ENCODE results near the gene SLC35F3. TPM values are rescaled to one million over a fixed set of nuclear protein-coding genes. Genes with fewer than 3 reads are reported as not detected.

The SLC35F3 gene
- total and polyA plus RNA-seq, 9 of the 15 experiments (the other 6 are each of a cell fraction or from before 2014, with no cell fraction given), result 0.04 to 0.07 (median 0.04) TPM; not detected in 6

GRCh38 chr1:234315588-234315987, 411.1 kb downstream of the SLC35F3 start:
- in situ Hi-C loops (cut with MboI) (no loop called here), intact Hi-C loops (cut with micrococcal nuclease) (loop anchor here (10.0 kb wide), 2 partner anchors 101 to 921 kb away; no protein-coding TSS in a partner anchor)
- POLR2A ChIA-PET, result no interaction called here
- H3K27me3 ChIP-seq (ENCODE audit: control insufficient read depth in 2 of 2, insufficient read depth in 2 of 2, low read length in 2 of 2), result peaks cover 61 to 72% of the 10 kb centered on the region in 2 experiments
- H3K79me2 ChIP-seq (ENCODE audit: control insufficient read depth, insufficient read depth, low read length), result no peaks in the 10 kb centered on the region
- no peak overlapping the region for H2AFZ ChIP-seq (ENCODE audit: low read depth, low read length)
- no peak overlapping the region for H3K27ac ChIP-seq (ENCODE audit: extremely low read depth, low read depth, low read length)
- DNase-seq (ENCODE audit: extremely low read depth in 1 of 4, low spot score in 3 of 4), result no peak
- H3K4me3 ChIP-seq, result no peak overlapping the region
- no peaks in the 10 kb centered on the region for H3K9me1 ChIP-seq (ENCODE audit: control insufficient read depth, insufficient read depth, low read length)
- no peaks in the 10 kb centered on the region; the same call in 1 of the 2 replicates for H4K20me1 ChIP-seq (replicated peaks; ENCODE audit: control insufficient read depth, insufficient read depth, low read length)
- FAIRE-seq, result no peak
- TF ChIP-seq, protein P1, sequence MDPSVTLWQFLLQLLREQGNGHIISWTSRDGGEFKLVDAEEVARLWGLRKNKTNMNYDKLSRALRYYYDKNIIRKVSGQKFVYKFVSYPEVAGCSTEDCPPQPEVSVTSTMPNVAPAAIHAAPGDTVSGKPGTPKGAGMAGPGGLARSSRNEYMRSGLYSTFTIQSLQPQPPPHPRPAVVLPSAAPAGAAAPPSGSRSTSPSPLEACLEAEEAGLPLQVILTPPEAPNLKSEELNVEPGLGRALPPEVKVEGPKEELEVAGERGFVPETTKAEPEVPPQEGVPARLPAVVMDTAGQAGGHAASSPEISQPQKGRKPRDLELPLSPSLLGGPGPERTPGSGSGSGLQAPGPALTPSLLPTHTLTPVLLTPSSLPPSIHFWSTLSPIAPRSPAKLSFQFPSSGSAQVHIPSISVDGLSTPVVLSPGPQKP (CRISPR knock-in tag; IDR thresholded peaks at IDR 0.05), result no peak
- no peak for TF ChIP-seq ILF3 (IDR thresholded peaks at IDR 0.05; ENCODE audit: borderline replicate concordance)
- no peak for TF ChIP-seq MED1 (CRISPR knock-in tag; IDR thresholded peaks at IDR 0.05; ENCODE audit: borderline replicate concordance)
- TF ChIP-seq ZNF197 (CRISPR knock-in tag; IDR thresholded peaks at IDR 0.05; ENCODE audit: low read depth), result no peak
- TF ChIP-seq ZNF75A (CRISPR knock-in tag; IDR thresholded peaks at IDR 0.05), result no peak
- TF ChIP-seq ZNF217 (CRISPR knock-in tag; IDR thresholded peaks at IDR 0.05), result no peak
- TF ChIP-seq HOXB6 (CRISPR knock-in tag; IDR thresholded peaks at IDR 0.05; ENCODE audit: borderline replicate concordance), result no peak
- H3K4me1 ChIP-seq (replicated peaks in 1 of 2; ENCODE audit: control insufficient read depth in 2 of 2, insufficient read depth in 2 of 2, low read length in 2 of 2), result no peaks in the 10 kb centered on the region
- H3K36me3 ChIP-seq (ENCODE audit: control insufficient read depth, insufficient read depth, low read length), result no peaks in the 10 kb centered on the region
- WGBS (ENCODE audit: insufficient coverage, low coverage, missing lambda C conversion rate), result 0% methylated on average over 3 of the region's 3 CpGs
- no peaks in the 10 kb centered on the region for H3K9me3 ChIP-seq (replicated peaks; ENCODE audit: control insufficient read depth, insufficient read depth, low read depth, low read length)
- BruUV-seq (replicated peaks), result no TSS peak
- H3K9ac ChIP-seq (ENCODE audit: insufficient read depth in 1 of 2, low read depth in 2 of 2, low read length in 2 of 2), result no peak overlapping the region
- H3K4me2 ChIP-seq (ENCODE audit: insufficient read depth, low read length), result no peak overlapping the region
- CTCF ChIA-PET (ENCODE audit: low intra/inter-chr PET ratio), result no interaction called here
- ATAC-seq, result no peak

All from K562 (cell line).